GM10847 (cell line): Measurements from ENCODE around the gene HLA-G.

ENCODE experiments used
- POLR2A ChIP-seq: IDR thresholded peaks from 2 replicates; pipeline ENCODE4 v1.6.1; 2011; ENCODE audit not compliant: insufficient read length; ENCODE audit errors: extremely low read depth

HLA-G gene

DNA sequence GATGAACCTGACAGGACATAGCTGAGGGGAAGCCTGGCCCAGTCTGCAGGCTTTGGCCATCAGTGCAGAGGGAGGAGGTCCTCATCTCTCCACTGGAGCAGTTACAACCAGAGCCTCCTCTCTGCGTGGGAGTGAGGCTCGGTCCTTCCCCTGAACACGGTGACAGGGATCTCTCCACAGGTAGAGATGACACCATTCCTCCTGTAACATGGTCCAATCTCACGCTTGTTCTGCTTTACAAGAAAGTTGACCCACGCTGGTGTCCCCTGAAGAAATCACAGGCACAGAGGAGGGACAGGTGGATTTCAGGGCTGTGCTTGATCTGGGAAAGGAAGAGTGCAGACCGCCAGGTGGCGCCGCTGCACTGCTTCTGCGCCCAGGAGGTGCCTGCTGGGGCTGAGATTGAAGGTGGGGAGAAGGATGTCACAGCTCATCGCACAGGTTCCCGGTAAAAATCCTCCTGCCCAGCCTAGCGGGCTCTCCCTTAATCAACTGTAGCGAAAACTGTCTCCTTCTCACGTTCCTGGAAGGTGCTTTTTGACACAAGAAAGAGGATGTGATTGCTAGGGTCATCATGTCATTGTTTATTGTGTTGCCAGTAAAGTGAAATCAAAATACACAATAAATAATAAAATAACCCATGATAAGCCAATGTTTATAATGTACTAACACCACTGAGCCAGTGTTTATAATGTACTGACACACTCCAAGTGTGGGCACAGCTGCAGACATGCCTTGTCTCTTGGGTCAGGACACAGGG, 20.4 kb downstream of the HLA-G start:
- TF ChIP-seq POLR2A: no peak

DNA sequence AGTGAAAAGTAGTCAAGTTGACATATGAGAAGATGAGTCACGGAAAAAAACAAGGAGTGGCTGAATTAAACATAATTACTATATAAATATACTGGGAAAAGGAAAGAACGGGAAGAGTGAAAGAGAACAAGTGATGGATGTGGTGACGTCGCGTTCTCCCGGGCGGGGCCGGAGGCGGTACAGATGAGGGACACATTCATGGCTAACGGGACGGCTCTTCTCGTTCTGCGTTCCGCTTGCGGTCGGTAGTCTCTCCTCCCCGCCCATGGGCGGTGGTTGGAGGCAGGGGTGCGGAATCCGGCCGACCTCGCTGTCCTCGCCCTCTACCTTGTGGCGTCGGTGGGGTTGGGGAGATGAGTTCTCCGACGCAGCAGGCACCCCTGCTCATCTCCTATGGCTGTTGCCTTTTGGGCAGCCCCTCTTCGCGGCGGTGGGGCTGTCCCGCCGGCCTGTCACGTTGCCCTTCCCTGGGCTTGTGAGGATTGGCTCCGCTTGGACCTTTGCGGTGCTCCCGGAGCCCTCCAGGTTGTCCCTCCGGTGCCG, 22.5 kb downstream of the HLA-G start:
- TF ChIP-seq POLR2A: no peak

DNA sequence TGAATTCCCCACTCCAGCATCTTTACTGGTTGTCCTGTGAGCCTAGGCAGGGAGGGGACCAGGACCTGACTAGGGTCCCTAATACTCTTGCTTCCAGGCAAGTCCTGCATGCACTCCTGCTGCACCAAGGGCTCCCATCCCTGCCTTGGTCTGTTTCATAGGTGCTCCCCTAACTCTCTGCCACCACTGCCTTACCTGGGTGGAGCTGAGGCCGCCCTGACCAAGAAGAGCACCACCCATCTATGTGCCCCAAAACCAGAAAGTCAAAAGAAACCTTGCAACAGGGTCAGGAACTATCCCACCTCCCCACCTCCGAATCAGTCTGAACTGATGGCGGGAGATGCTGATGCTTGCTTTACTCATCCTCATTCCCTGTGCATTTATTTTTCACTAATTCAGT, 23.6 kb downstream of the HLA-G start:
- TF ChIP-seq POLR2A: no peak

GRCh38 chr6:29853245-29853644, 25.6 kb downstream of the HLA-G start:
- no peak for TF ChIP-seq POLR2A

DNA sequence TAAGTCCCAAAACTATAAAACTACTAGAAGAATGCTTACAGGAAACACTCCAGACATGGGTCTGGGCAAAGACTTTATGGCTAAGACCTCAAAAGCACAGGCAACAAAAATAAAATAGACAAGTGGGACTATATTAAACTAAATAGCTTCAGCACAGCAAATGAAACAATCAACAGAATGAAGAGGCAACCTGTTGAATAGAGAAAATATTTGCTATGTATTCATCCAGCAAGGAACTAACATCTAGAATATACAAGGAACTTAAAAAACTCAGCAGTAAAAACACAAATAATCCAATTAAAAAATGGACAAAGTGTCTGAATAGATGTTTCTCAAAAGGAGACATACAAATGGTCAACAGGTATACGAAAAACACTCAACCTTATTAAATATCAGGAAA, 30.4 kb downstream of the HLA-G start:
- no peak for TF ChIP-seq POLR2A

- TF ChIP-seq POLR2A: no peak
Measured at GRCh38 chr6:29861521-29862255, 34.1 kb downstream of the HLA-G start.

DNA sequence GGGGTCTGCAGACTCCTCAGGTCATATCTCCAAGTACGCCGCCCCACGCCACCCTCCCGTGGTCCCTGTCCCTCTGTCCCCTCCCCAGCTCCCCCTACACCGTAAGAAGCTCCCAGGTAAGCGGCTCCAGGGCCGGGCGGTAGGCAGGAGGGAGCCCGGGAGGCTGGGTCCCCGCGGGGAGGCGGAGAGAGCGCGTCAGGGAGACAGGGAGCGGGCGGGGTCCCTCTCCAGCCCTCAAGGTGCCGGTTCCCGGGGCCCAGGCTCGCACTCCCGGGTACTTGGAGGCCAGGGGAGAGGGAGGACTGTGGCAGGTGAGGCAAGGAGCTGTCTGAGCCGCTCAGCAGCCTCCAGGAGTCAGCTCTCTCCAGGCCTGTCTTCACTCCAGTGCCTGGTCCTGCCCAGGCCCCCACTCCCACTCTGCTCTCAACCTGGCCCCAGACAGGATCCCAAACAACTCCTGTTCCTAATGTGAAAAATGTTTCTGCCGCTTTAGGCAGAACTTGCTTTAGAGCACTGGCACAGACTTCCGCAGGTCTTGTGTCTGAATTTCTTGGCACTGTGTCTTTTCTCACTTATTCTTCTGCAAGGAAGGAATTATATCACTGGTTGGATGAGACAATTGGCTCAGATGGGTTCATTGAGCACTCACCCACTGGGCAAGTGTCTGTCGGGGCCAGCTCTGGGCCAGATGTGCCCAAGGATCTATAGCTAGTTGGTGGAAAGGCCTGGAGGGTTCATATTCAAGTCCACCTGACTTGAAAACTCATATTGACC, 36.6 kb downstream of the HLA-G start:
- no peak for TF ChIP-seq POLR2A

- TF ChIP-seq POLR2A: no peak
Measured at GRCh38 chr6:29865631-29866030, 38.0 kb downstream of the HLA-G start.

DNA sequence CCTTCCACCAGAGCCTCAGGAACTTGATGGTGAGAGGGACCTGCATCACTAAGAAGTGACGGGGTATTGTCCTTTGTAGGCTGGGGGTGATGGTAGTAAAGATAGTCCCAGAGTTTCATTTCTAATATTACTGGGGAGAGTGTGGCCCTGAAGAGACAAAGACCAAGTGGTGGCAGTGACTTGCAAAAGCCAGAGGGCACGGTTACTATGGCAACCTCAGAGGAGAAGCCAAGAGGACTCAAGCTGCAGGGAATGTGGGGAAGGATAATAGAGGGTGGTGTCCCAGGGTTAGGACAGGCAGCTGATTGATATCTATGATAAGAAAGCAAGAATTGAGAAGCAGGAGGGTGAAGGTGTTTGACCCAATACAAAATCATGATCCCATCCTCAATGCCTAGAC, 42.5 kb downstream of the HLA-G start:
- TF ChIP-seq POLR2A: no peak

GRCh38 chr6:29872791-29873190, 45.2 kb downstream of the HLA-G start:
- no peak for TF ChIP-seq POLR2A

DNA sequence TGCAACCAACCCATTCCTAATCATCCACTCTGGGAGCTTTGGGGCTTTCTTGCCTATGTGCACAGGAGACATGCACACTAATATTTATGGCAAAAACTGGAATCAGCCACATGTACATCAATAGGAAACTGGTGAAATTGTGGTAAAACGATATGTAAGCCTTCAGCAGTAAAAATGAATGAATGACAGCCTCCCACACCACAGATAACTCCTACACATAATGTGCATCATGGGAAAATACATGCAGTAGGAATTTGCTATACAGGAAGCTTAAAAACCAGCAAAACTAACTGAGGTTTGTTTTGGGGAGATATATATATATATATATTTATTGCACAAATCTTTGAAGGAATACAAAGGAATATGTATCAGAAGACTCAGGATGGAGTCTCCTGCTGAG, 47.6 kb downstream of the HLA-G start:
- no peak for TF ChIP-seq POLR2A
